Aorta (tissue), 5 donors: ENCODE data around the gene PCDHA2. TPM values are rescaled to one million over a fixed set of nuclear protein-coding genes. Genes with fewer than 3 reads are reported as not detected.
"Not testable (repeated sequence)": the region's sequence is repeated elsewhere in the genome, so short reads cannot be mapped to it uniquely, and the experiment has no call there.

Source experiments
- ATAC-seq: fragments of 200-7000 bp; cut with Tn5 transposase; one replicate; pipeline ENCODE4 v1.9.1; 2022; ENCODE audit warnings: moderate library complexity; ENCODE audit not compliant: low FRiP score
- DNase-seq, 2 donors: peaks; one replicate each; pipeline ENCODE4 v3.0.0-alpha.2; 2020
- H3K27ac ChIP-seq, 2 donors: one replicate each; pipeline ENCODE4 v1.5.1; 2013; ENCODE audit warnings: low read length in 2 of 2, mild to moderate bottlenecking in 2 of 2, moderate library complexity in 2 of 2, control low read depth in 1 of 2, inconsistent platforms in 1 of 2, low read depth in 1 of 2
- H3K27me3 ChIP-seq, 2 donors: one replicate each; pipeline ENCODE4 v1.6.1; 2013; ENCODE audit warnings: control low read depth in 1 of 2, low read length in 1 of 2, mild to moderate bottlenecking in 1 of 2, moderate library complexity in 1 of 2; ENCODE audit not compliant: insufficient read depth in 2 of 2, control insufficient read depth in 1 of 2
- H3K36me3 ChIP-seq, 2 donors: one replicate each; pipeline ENCODE4 v1.6.1; 2013; ENCODE audit warnings: control low read depth in 1 of 2, low read length in 1 of 2, mild to moderate bottlenecking in 1 of 2; ENCODE audit not compliant: insufficient read depth in 2 of 2, control insufficient read depth in 1 of 2
- H3K4me1 ChIP-seq, 2 donors: one replicate each; pipeline ENCODE4 v1.6.1; 2013; ENCODE audit warnings: low read length in 2 of 2, control low read depth in 1 of 2, mild to moderate bottlenecking in 1 of 2, moderate library complexity in 1 of 2; ENCODE audit not compliant: insufficient read depth in 2 of 2, control insufficient read depth in 1 of 2
- H3K4me3 ChIP-seq, 2 donors: one replicate each; pipeline ENCODE4 v1.5.1; 2013; ENCODE audit warnings: low read length in 2 of 2, control low read depth in 1 of 2, mild to moderate bottlenecking in 1 of 2
- H3K9me3 ChIP-seq: one replicate; pipeline ENCODE4 v1.6.1; 2013; ENCODE audit warnings: mild to moderate bottlenecking, low read length; ENCODE audit not compliant: control insufficient read depth
- WGBS, 2 donors: extraction: QIAGEN DNeasy Blood & Tissue Kit; methylation state at CpG; one replicate each; pipeline ENCODE4 v1.1.7; 2013; 5-methylcytosine and 5-hydroxymethylcytosine counted together
- intact Hi-C, 2 donors: fragments of 100-400 bp; cut with DNase I; formaldehyde crosslinking; loops; one replicate each; pipeline versions ENCODE4 v1.14.2 to v1.15.0; 2022
- polyA plus RNA-seq, 2 donors: library from polyadenylated mRNA; stranded (reverse); fragments of 200-250 nt; gene quantifications; one replicate each; pipeline ENCODE4 v1.2.3, GENCODE V29; 2013
- total RNA-seq, 2 donors: library from RNA; stranded (reverse); fragmentation: NEBNext Ultra II Directional; extraction: Animal tissue kit (Norgen Biotek cat#: 25700); gene quantifications; one replicate each; pipeline ENCODE4 v1.2.1, GENCODE V29; 2021
- donor health status: healthy with polysubstance abuse.
- donor health status: Bipolar disorder and iron deficiency.
- donor health status: DM: no; HTN: no; CAD: no.
- donor health status: DM: no; HTN: no; CAD: no.
- donor health status: DM: yes; HTN: yes; CAD: no.

The PCDHA2 gene
- total and polyA plus RNA-seq, 4 donors: 0.13 to 0.24 TPM; not detected in 2

GRCh38 chr5:140806834-140807775 lies 12.5 kb downstream of the PCDHA2 start, which contains the start of gene PCDHA4:
Gene PCDHA4 (plus strand): TSS chr5:140807068.
- peak in 1 of 2 donors; percentile 77 for DNase-seq

GRCh38 chr5:140808241-140808888 lies 13.7 kb downstream of the PCDHA2 start:
- WGBS, 2 donors: 50 to 51% methylated on average over 62 of the region's 62 CpGs
- H3K4me3 ChIP-seq, ATAC-seq, H3K4me1 ChIP-seq, H3K27me3 ChIP-seq, H3K36me3 ChIP-seq, H3K27ac ChIP-seq: not testable (repeated sequence)
- intact Hi-C loops: loop anchor here in 1 of 2 donors (10.0 kb wide), 1 partner anchor 236 kb away; no protein-coding TSS in a partner anchor
- DNase-seq: peak in 1 of 2 donors; percentile 38
- H3K9me3 ChIP-seq: peaks cover 15% of the 10 kb centered on the region

More at GRCh38 chr5:140806834-140807775, 12.5 kb downstream of the PCDHA2 start, which contains the start of gene PCDHA4:
- ATAC-seq: no peak
- no peak within 1 kb of the TSS for H3K27ac ChIP-seq
- no peaks in the 10 kb centered on the region for H3K27me3 ChIP-seq
- H3K4me3 ChIP-seq: peak within 1 kb of the TSS in 1 of 2 donors; percentile 17
- H3K9me3 ChIP-seq: peaks cover 23% of the 10 kb centered on the region
- no peaks in the 10 kb centered on the region for H3K36me3 ChIP-seq
- intact Hi-C loops: loop anchor here (2.0 to 10.0 kb wide), 2 partner anchors 234 to 238 kb away; no protein-coding TSS in a partner anchor
- H3K4me1 ChIP-seq: no peaks in the 10 kb centered on the region
- 12 to 17% methylated on average over 33 to 39 of the region's 47 CpGs for WGBS, 2 donors

GRCh38 chr5:140808889-140809291 lies 14.2 kb downstream of the PCDHA2 start:
- DNase-seq (peak in 1 of 2 donors; percentile 71), ATAC-seq (peak; percentile 22)
- intact Hi-C loops: loop anchor here in 1 of 2 donors (10.0 kb wide), 1 partner anchor 236 kb away; no protein-coding TSS in a partner anchor
- Histone ChIP-seq H3K36me3 (no peaks in the 10 kb centered on the region), H3K27ac (no peak overlapping the region), H3K27me3 (no peaks in the 10 kb centered on the region), H3K4me3 (no peak overlapping the region), H3K9me3 (peaks cover 15% of the 10 kb centered on the region), H3K4me1 (no peaks in the 10 kb centered on the region)
- 58 to 62% methylated on average over 42 to 43 of the region's 43 CpGs for WGBS, 2 donors

GRCh38 chr5:140821375-140822280 lies 27.0 kb downstream of the PCDHA2 start, which contains the start of gene PCDHA5:
Gene PCDHA5 (plus strand): TSS chr5:140821613.
- 21 to 23% methylated on average over 39 of the region's 39 CpGs for WGBS, 2 donors
- DNase-seq (peak in 1 of 2 donors; percentile 70), ATAC-seq (no peak)
- Histone ChIP-seq H3K27ac (no peak within 1 kb of the TSS), H3K9me3 (peaks cover 14% of the 10 kb centered on the region), H3K27me3 (no peaks in the 10 kb centered on the region), H3K4me1 (no peaks in the 10 kb centered on the region), H3K36me3 (no peaks in the 10 kb centered on the region), H3K4me3 (peak within 1 kb of the TSS in 1 of 2 donors; percentile 17)
- intact Hi-C loops: no loop called here

GRCh38 chr5:140822281-140822629 lies 27.6 kb downstream of the PCDHA2 start:
- ATAC-seq: no peak
- H3K4me1 ChIP-seq: no peaks in the 10 kb centered on the region
- DNase-seq: no peak
- no peak overlapping the region for H3K27ac ChIP-seq
- intact Hi-C loops: no loop called here
- no peaks in the 10 kb centered on the region for H3K27me3 ChIP-seq
- WGBS, 2 donors: 23% methylated on average over 6 of the region's 6 CpGs
- H3K4me3 ChIP-seq: no peak overlapping the region
- no peaks in the 10 kb centered on the region for H3K36me3 ChIP-seq
- H3K9me3 ChIP-seq: peaks cover 14% of the 10 kb centered on the region

- H3K4me3 ChIP-seq, ATAC-seq, intact Hi-C loops, H3K36me3 ChIP-seq, H3K4me1 ChIP-seq, H3K27me3 ChIP-seq, H3K27ac ChIP-seq: not testable (repeated sequence)
- WGBS, 2 donors: 39 to 42% methylated on average over 48 of the region's 48 CpGs
- peaks cover 15% of the 10 kb centered on the region for H3K9me3 ChIP-seq
- DNase-seq: peak in 1 of 2 donors; percentile 59
These were observed 28.3 kb downstream of the PCDHA2 start for GRCh38 chr5:140822969-140823368.

GRCh38 chr5:140823475-140823874 lies 28.8 kb downstream of the PCDHA2 start:
- ATAC-seq (no peak), DNase-seq (no peak)
- Histone ChIP-seq H3K9me3 (peaks cover 19% of the 10 kb centered on the region), H3K4me3 (no peak overlapping the region), H3K27ac (no peak overlapping the region), H3K36me3 (no peaks in the 10 kb centered on the region), H3K4me1 (no peaks in the 10 kb centered on the region), H3K27me3 (no peaks in the 10 kb centered on the region)
- 45 to 47% methylated on average over 32 to 38 of the region's 38 CpGs for WGBS, 2 donors
- intact Hi-C loops: no loop called here
